ENCODE results near the gene STIM2. TPM values are rescaled to one million over a fixed set of nuclear protein-coding genes. Genes with fewer than 3 reads are reported as not detected.

Gene STIM2
- total RNA-seq, 1 donor from 2014 or later = 43.9 TPM

DNA sequence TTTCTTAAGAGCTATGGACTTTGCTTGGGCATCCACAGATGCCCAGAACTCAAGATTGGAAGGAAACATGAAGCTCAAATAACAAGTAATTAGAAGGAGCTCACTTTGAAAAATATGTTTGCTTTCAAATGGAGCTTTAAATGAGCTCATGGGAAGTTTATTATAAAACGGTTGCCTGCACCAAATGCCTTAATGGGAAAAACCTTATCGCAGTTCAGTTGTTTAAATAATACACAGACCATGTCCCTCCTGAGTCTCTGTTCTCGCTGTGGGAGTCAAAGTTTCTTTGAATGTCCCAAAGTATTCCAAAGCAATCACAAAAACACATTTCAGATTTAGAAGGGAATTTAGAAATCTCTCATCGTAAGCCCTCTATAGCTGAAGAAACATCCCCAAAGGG, 31.6 kb upstream of the STIM2 start:
- DNase-seq = no peak
- intact Hi-C loops (cut with DNase I) = no loop called here

DNA sequence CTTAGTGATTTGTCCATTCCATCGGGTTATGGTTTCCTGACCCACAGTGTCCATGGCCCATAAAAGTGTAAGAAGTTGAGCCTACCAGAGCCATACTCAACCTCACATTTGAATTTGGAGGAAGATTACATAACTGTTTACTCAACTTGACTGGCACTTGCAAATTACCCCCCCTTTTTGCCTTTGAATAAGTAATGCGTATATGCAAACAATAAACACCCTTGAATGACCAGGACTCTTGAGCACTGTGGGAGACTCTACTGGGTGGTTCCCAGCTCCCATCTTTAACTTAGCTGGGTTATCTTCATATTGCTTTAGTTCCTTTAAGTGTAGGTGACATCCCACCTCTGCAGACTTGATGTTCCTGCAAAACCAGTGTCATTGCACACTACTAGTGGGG, 30.6 kb upstream of the STIM2 start:
- no peak overlapping the region for H3K4me3 ChIP-seq
- H3K27me3 ChIP-seq (ENCODE audit: low read depth) = no peaks in the 10 kb centered on the region
- intact Hi-C loops (cut with DNase I) = no loop called here
- DNase-seq (no peak), ATAC-seq (no peak)
- H3K27ac ChIP-seq = no peak overlapping the region
- TF ChIP-seq, protein P1, sequence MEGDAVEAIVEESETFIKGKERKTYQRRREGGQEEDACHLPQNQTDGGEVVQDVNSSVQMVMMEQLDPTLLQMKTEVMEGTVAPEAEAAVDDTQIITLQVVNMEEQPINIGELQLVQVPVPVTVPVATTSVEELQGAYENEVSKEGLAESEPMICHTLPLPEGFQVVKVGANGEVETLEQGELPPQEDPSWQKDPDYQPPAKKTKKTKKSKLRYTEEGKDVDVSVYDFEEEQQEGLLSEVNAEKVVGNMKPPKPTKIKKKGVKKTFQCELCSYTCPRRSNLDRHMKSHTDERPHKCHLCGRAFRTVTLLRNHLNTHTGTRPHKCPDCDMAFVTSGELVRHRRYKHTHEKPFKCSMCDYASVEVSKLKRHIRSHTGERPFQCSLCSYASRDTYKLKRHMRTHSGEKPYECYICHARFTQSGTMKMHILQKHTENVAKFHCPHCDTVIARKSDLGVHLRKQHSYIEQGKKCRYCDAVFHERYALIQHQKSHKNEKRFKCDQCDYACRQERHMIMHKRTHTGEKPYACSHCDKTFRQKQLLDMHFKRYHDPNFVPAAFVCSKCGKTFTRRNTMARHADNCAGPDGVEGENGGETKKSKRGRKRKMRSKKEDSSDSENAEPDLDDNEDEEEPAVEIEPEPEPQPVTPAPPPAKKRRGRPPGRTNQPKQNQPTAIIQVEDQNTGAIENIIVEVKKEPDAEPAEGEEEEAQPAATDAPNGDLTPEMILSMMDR (IDR thresholded peaks at IDR 0.05) = no peak
- no peaks in the 10 kb centered on the region for H3K9me3 ChIP-seq
- no peaks in the 10 kb centered on the region for H3K36me3 ChIP-seq
- H3K4me1 ChIP-seq = peaks cover 5% of the 10 kb centered on the region

More for the DNA sequence above, 31.6 kb upstream of the STIM2 start:
- Histone ChIP-seq H3K27ac (no peak overlapping the region), H3K27me3 (ENCODE audit: low read depth) (no peaks in the 10 kb centered on the region), H3K9me3 (no peaks in the 10 kb centered on the region), H3K4me3 (no peak overlapping the region), H3K4me1 (peaks cover 5% of the 10 kb centered on the region), H3K36me3 (no peaks in the 10 kb centered on the region)
- TF ChIP-seq, protein P1 (IDR thresholded peaks at IDR 0.05) = no peak
- no peak for ATAC-seq

DNA sequence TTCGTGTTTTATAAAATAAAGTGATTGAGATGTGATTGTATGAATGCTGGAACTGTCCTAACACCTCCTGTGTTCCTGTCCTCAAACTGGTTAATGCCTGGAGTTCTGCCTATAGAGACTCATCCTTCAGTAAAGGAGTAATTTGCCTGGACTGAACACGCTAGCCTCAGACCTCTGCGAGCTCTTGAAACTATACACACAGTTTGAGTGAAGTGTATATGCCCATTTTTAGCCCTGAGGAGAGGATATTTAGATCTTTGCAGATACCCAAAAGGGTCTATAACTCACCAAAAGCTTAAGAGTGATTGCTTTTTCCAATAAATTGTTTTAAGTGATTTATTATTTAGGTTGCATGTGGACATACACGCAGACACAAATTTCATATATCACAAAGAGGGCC, 29.9 kb upstream of the STIM2 start:
- Histone ChIP-seq H3K27me3 (ENCODE audit: low read depth) (no peaks in the 10 kb centered on the region), H3K36me3 (no peaks in the 10 kb centered on the region), H3K27ac (no peak overlapping the region), H3K9me3 (no peaks in the 10 kb centered on the region), H3K4me3 (no peak overlapping the region), H3K4me1 (peaks cover 5% of the 10 kb centered on the region)
- intact Hi-C loops (cut with DNase I) = no loop called here
- ATAC-seq = no peak
- TF ChIP-seq, protein P1 (IDR thresholded peaks at IDR 0.05) = no peak
- no peak for DNase-seq

DNA sequence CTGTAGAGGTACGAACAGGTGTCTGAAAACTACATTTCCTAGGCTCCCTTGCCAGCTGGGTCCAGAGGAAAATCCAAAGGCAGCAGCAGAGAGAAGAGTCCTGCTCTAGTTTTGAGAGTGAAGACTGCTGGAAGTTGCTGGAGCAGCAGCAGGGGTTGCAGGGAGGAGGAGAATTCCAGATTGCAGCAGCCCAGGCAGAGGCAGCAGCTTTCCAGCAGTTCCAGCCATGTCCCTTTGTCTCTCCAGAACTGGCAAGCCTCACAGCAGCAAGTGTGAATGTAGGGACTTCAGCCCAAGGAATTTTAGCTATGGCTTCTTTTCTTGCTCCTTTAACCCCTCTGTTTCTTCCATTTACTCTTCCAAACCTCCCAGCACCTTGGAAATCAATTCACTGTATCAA, 24.1 kb upstream of the STIM2 start:
- no peaks in the 10 kb centered on the region for H3K27me3 ChIP-seq (ENCODE audit: low read depth)
- no peak overlapping the region for H3K27ac ChIP-seq
- H3K9me3 ChIP-seq = no peaks in the 10 kb centered on the region
- TF ChIP-seq, protein P1 (IDR thresholded peaks at IDR 0.05) = no peak
- intact Hi-C loops (cut with DNase I) = no loop called here
- no peak overlapping the region for H3K4me3 ChIP-seq
- DNase-seq (no peak), ATAC-seq (no peak)
- no peaks in the 10 kb centered on the region for H3K4me1 ChIP-seq
- no peaks in the 10 kb centered on the region for H3K36me3 ChIP-seq

DNA sequence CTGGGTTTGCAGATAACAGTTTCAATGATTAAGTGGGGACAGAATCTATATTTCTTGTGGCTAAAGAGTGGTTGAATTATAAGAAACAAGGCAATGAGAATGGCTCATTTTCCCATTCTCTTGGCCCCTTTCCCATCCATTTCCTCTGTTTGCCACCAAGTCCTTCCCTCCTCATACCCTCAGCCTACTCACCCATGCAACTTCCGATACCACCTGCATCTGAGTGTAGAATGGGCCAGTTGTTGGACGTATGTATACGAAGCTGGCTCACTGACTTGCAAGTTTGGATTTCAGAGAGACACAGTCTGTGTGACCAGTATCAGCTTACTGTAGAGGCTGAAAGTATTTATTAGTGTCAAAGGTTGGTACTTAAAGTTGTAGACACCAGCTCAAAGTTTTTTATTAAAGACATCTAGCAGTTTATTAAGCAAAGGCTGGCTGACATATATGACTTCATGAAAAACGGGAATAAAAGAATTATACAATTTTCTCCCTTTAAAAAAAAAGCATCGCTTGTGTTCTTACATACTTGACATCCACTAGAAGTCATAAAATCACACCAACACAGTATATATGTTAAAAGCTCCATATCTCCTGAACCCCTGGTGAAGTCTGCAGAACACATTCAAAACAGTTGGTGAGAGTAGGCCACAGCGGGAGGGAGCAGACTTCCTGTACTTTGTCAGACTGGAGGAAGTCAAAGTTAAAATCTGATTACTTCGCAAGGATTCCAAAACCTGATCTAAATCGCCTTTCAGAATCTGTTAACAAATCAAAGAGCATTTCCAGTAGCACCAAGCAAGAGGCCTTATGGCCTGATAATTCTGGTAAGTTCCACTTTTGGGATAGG, 22.4 kb upstream of the STIM2 start:
- DNase-seq = no peak
- intact Hi-C loops (cut with DNase I) = no loop called here
- no peak overlapping the region for H3K27ac ChIP-seq
- no peaks in the 10 kb centered on the region for H3K27me3 ChIP-seq (ENCODE audit: low read depth)
- no peaks in the 10 kb centered on the region for H3K36me3 ChIP-seq
- no peak for ATAC-seq
- TF ChIP-seq, protein P1 (IDR thresholded peaks at IDR 0.05) = no peak
- H3K4me3 ChIP-seq = no peak overlapping the region
- H3K9me3 ChIP-seq = no peaks in the 10 kb centered on the region
- no peaks in the 10 kb centered on the region for H3K4me1 ChIP-seq

Data from lower lobe of right lung (tissue), 2 donors.